GOT3 (cell line): ENCODE data around the gene FFAR4.
"Not testable (repeated sequence)": the region's sequence is repeated elsewhere in the genome, so short reads cannot be mapped to it uniquely, and the experiment has no call there.

Experiments used
- DNase-seq: peaks from one replicate; lab custom pipeline; 2025; ENCODE audit warnings: mixed read lengths; lab: John Stamatoyannopoulos, UW

FFAR4 gene

DNA sequence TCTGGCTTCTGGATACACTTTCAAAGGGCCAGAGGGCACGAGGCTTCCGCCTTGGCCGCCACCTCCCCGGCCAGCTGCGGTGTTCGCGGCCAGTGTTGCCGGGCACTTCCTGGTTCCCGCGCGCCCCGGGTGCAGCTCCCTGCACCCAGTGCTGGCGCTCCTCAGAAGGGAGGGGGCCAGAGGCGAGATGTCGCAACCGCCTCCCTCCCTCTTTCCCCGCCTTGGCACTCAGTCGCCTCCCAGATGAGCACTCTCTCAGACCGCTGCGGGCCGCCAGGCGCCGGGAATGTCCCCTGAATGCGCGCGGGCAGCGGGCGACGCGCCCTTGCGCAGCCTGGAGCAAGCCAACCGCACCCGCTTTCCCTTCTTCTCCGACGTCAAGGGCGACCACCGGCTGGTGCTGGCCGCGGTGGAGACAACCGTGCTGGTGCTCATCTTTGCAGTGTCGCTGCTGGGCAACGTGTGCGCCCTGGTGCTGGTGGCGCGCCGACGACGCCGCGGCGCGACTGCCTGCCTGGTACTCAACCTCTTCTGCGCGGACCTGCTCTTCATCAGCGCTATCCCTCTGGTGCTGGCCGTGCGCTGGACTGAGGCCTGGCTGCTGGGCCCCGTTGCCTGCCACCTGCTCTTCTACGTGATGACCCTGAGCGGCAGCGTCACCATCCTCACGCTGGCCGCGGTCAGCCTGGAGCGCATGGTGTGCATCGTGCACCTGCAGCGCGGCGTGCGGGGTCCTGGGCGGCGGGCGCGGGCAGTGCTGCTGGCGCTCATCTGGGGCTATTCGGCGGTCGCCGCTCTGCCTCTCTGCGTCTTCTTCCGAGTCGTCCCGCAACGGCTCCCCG is at the start of gene FFAR4:
TSS of gene FFAR4 (plus strand) at position 231 of the 842 bp plus-strand sequence. CDS start at position 287, 56 bp downstream.
- no peak for DNase-seq

DNA sequence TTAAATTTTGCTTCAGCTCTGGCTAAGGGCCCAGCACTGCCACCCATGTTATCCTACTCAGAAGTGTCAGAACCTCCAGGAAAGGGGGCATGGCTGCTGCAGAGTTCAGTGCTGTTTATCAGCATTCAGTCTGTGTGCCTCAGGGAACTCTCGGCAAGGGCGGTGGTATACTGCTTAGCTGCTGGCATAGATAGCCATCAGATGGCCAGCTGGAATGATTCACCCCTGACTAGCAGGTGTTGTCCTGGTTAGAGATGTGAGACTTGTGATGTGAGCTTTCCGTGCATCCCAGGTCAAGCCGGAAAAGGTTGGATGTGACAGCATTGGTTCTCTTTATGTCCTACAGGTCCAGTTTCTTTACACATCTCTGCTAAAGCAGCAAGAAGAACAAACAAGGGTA is 47.9 kb upstream of the FFAR4 start:
- DNase-seq: no peak

DNA sequence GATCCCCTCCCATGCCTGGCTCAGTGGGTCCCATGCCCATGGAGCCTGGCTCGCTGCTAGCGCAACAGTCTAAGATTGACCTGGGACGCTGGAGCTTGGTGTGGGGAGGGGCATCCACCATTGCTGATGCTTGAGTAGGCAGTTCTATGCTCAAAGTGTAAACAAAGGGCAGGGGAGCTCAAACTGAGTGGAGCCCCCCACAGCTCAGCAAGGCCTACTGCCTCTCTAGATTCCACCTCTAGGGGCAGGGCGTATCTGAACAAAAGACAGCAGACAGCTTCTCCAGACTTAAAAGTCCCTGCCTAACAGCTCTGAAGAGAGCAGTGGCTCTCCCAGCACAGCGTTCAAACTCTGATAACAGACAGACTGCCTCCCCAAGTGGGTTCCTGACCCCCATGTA is 31.2 kb upstream of the FFAR4 start:
- no peak for DNase-seq

DNA sequence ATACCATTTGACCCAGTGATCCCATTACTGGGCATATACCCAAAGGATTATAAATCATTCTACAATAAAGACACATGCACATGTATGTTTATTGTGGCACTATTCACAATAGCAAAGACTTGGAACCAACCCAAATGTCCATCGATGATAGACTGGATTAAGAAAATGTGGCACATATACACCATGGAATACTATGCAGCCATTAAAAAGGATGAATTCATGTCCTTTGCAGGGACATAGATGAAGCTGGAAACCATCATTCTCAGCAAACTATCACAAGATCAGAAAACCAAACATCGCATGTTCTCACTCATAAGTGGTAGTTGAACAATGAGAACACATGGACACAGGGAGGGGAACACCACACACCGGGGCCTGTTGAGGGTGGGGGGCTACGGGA is 25.6 kb upstream of the FFAR4 start:
- DNase-seq: not testable (repeated sequence)

DNA sequence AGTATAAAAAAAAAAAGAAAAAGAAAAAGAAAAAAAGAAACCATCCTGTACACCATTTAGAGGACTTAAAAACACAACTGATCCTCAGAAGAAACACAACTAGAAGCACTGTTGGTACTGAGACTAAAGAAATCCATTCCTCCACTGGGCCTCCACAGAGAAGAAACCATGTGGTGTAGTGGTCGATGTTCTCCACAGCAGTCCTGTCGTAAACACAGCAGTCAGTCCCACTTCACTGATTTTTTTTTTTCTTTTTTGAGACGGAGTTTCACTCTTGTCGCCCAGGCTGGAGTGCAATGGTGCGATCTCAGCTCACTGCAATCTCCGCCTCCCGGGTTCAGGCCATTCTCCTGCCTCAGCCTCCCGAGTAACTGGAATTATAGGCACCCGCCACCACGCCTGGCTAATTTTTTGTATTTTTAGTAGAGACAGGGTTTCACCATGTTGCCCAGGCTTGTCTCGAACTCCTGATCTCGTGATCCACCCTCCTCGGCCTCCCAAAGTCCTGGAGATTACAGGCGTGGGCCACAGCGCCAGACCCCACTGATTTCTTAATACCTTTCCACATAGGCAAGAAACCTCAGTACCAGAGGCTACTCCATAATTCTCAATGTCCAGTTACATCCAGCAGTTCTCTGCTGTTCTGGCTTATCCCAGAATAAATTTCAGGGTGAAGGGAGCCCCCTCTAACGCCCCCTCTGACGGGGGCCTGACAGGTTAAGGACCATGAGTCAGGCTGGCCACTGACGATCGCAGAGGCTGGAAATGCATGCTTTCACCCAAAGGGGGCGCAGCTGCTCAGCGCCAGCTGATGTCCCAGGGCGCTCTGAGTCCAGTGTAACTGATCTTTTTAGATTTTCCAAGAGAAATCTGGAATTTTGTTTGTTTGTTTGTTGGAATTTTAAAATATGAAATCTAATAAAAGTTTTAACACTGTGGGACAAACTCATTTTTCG is 24.8 kb upstream of the FFAR4 start:
- DNase-seq: peak; percentile 11

DNA sequence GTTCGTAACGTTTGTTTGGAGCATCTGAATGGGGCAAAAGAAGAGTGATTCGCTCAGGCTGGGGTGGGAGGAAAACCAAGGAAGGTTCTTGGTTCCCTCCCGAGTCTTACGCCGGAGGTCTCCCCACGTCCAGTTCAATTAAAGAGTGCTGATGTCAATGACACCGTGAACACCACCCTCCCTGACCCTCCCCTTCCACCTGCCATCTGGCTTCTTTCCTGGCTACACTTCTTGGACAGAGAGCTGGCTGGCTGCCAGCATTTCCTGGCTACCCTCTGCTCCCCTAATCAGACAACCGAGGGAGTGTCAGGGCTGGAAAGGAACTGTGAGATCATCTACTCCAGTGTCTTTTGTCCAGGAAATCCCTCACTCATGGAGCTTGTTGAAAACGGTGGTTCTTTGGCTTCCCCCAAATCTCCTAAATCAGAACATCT is 24.1 kb upstream of the FFAR4 start:
- DNase-seq: no peak

DNA sequence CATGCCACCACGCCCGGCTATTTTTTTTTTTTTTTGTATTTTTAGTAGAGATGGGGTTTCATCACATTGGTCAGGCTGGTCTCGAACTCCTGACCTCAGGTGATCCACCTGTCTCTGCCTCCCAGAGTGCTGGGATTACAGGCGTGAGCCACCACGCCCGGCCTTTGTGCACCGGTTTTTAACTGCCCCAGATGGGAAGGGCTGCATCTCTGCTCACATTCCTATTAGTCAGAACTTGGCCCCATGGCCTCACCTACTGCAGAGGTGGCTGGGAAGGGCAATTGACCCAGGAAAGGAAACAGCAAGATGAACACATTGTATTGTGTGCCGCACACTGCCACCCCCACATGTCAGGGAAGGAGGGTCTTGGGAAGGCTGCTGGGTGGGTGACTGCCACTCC is 19.5 kb upstream of the FFAR4 start:
- not testable (repeated sequence) for DNase-seq

DNA sequence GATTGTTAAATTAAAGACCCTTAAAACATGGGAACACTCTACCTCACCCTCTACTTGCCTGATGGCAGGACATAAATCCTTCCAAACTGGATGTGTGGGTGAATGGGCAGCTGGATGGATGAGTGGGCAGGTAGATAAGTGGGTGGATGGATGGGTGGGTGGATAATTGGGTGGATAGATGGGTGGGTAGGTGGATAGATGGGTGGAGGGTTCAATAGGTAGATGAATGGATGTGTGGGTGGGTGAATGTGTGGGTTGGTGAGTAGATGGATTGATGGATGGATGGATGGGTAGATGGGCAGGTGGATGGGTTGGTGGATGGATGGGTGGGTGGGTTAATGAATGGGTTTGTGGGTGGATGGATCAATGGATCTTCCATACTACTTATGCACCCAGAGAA is 18.9 kb upstream of the FFAR4 start:
- no peak for DNase-seq

DNA sequence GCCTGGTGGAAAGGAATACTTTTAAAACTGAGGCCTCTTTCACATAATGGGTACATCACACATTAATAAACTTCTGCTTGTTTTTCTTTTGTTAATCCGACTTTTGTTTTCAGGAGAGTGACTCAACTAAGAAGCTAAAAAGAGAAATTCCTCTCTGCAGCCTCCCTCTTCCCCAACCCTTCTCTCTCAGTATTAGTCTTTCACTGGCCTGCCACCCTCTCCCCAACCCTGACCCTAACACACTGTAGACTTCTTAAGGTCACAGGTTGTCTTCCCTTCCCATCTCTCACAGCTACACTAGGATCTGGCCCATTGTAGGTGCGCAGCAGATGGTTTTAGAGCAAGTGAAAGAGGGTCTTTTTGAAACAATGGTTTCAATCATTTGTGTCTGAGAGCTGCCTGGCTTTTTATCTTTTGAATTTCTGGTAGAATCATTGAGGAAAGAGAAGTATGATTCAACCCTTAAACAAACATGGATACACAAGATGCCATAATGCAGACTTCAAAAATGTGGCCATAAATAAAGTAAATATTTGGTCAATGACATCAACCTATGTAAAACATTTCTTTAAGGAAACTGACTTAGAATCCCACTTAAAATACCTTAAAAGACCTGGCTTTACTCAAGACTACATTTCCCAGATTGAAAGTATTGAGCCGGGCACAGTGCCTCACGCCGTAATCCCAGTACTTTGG is 17.9 kb upstream of the FFAR4 start:
- DNase-seq: no peak

DNA sequence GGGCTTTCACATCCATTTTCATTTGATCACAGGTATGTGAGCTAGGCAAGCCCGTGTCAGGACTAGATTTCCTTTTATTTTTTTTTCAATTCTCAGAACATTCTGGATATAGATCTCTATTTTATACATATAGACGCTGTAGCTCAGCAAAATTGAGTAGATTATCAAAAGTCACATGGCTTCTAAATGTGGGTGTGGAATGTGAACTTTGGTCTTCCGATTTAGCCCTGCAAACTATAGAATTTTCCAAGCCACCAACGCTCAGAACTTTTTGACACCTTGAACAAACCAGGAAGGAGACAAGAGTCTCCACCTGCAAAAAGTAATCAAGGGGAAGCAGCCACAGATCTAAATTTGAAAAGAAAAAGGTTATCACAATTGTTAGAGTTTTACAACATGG is 15.9 kb upstream of the FFAR4 start:
- DNase-seq: no peak

DNA sequence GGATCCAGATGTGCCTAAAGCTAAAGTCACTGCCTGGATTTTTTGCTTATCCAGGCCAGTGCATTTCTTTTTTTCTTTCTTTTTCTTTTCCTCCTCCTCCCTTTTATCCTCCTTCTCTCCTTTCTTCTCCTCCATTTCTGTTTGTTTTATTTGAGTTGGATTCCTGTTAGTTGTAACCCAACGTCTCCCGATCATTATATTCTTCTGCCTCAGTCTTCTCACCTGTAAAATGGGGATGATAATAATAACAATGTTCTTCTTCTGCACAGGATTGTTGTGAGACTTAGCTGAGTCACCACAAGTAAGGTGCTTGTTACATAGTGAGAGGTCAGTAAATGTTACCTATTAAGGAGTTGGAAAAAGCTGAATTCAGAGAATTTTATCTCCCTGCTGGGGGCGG is 13.7 kb upstream of the FFAR4 start:
- no peak for DNase-seq

DNA sequence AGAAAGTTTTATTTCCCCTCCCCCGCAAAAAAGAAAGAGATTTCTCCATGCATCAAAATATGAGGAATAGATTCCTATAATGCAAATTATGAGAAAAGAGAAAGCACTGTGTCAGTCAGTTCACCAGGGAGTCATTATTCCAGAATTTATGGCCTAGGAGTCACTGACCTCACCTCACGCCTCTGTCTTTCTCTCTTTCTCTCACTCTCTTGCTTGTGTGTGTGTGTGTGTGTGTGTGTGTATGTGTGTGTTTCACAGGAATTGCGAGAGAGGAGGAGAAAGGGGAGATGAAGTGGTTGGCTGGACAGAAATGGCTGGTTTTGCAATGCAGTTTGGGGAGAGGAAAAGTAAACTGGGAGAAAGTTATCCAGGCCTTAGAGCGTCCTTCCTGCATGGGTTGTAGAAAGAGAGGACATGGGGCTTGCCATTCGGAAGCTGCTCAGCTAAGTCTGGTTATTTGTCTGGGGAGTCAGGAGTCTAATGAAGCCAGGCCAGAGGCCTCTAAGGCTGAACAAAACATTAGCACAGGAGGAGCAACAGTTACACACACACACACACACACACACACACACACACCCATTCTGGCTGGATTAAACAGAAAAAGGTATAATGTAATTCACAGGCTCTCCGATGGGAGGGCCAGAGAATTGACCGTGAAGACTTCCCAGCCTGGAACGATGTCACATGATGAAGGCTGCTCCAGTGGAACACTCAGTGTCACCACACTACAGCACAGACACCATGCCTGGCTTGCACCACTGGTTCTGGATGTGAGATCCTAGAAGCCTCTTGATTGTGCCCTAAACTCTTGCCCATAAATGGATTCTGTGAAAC is 12.8 kb upstream of the FFAR4 start:
- no peak for DNase-seq

DNA sequence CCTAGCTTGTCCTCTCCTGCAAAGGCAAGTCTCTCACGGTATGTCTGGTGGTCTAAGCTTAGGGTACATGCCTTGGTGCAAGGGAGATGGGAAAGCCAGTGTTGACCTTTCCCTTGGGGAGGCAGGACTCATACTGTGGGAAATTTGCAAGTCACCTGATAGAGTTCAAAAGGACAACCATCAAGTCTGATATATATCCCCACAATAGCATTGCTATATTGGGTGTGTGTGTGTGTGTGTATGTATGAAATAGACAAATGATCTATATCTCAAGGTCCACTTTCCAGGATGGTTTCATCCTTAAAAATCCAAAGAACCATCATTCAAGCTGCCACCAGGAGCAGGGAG is 12.2 kb upstream of the FFAR4 start:
- no peak for DNase-seq

DNA sequence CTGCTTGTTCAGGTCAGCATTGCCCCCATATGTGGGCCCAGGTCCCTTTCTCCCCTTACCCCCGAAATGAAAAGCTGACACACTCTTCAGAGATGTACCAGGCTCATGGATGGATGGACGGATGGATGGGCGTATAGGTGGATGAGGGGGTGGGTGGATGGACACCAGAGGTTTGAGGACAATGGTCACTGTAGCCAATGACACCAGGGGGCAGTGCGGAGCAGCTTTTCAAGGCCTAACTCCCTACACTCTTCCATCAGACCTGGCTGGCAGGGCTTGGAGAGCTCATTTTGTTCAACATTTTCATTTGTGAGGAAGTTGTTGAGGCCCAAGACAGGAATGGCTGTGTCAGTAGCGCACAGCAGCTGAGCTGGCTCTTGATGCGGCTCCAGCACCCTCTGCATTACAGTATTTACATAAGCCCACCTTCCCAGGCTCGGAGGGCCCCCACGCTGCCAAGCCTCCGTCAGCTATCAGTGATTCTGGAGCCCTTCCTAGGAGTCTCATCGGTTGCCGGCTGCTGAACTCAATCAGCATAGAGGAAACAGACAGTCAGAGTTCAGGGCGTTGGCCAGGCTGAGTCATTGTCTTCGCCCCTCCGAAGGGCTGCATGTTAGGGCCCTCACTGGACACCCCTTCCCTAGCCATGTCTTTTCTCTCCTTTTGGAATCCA is 11.6 kb upstream of the FFAR4 start:
- no peak for DNase-seq

DNA sequence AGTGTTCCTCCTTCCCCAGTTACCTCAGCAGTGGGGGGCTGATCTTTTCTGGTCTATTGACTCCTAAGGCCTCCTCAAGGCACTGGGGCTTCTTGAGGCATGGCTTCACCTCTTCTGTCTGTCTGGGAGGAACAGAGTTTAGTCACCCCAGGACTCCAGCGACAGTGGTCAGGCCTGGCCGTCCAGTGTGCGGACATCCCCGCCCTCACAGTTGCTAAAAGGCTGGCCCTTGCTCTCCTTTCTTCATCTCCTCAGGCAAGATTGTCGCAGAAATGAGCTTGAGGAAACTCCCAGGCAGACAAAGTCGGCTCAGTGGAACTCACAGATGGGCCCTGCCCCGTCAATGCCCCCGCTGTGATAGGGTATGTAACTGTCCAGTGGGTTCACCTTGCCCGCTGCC is 7.0 kb upstream of the FFAR4 start:
- no peak for DNase-seq

DNA sequence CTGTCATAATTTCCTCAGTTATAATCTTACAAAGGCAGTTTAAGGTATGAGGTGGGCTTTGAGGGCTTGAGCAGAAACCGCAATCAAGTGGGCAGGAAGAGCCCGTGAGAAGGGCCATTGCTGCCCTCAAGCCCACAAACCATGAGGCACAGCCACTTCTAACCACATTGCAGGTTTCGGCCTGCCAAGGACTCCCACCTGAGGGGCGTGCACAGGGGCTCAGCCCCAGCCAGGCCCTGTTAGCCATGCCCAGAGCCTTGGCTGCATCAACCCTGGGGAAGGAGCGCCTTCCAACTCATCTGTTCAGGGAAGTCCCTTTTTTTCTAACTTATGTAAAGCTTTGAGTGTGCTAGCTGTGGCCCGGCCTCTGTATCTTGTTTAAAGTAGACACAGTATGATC is 5.9 kb upstream of the FFAR4 start:
- DNase-seq: no peak

DNA sequence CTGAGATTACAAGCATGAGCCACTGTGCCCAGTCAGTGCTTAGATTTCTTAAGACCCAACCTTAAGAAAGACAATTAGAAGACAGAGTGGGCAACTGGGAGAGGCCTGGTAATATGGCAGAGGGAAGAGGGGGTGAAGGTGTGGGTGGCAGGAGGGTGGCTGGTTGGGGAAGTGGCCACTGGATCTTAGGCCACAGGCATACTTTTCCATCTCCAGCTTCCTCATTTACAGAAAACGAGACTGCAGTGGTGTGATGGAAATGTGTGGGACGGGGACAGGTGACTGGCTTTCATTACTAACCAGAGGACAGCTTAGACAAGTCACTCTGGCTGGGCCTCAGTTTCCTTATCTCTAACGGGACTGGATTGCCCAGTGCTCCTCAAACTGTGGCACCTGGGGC is 1.0 kb upstream of the FFAR4 start:
- no peak for DNase-seq

DNA sequence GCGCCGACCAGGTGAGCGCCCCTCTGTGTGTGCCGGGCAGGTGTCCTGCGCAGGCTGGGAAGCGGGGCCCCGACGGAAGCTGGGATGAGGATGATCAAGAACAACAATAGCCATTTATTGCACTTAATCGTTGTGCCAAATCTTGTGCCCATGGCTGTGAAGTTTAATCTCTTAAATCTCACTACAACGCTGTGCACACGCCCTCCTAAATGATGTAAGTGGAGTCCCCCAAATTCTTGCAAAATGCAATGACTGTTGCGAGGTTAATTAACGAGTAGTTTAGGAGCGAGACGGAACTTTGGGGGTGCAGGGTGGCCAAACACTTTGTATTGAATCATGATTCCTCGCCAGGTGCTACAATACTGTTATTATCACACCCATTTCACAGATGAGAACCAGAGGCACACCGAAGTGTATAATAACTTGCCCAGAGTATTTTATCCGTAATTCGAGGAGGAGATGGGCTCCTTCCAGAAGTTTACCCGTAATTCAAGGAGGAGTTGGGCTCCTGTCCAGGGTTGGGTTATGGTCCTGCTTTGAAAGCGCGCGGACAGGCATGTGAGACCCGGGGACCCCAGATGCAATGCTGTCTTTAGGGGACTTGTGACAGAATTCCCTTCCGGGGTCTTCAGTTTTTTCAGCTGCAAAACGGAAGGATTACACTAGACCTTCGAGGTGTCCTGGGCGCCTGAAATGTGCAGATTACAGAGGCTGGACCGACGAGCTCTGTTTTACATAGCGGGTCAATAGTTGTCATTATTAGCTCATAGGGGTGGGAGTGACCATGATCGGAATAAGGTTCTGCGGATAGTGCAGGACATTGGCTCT is 1.0 kb downstream of the FFAR4 start:
- no peak for DNase-seq

DNA sequence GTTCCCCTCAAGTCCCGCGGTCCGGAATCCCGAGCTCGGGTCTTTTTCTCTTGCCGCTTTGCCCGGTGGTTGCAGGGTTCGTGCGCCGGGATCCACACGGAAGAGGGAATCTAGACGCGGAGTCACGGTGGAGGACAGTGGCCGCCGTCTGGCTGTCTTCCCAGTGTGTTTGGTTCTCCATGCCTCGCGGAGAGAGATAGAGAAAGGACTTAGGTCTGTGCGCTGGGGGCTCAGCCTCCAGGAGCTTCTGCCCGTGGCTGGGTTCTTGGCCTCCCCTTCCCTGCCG is 1.6 kb downstream of the FFAR4 start:
- no peak for DNase-seq

DNA sequence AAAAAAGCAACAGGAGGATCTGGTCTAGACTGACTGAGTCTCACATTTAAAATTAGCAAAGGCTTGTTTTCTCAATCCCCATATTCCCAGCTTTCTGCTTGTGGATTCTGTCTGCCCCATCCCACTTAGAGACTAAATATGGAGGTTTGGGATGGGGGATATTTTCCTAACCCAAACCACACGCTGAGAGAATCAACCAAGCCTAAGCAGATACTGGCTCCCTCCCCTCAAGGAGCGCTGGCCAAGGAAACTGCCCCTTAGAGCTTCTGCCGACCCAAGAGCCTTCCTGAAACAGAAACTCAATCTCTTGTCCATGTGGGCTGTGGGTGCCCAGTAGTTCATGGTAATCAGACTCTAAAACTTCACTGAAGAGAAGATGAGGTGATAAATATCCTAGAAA is 3.9 kb downstream of the FFAR4 start:
- DNase-seq: no peak
